Dedifferentiated amniotic fluid mesenchymal stem cell (primary cell): ENCODE measurements around the gene FRMD4B.
A peak's percentile ranks its signal among the peaks of the same experiment; 100 is the strongest.

Experiments
- DNase-seq: peaks from one replicate; pipeline ENCODE4 v3.0.0-alpha.2; 2016; ENCODE audit errors: extremely low spot score

The FRMD4B gene

GRCh38 chr3:69385723-69386555 lies at the start of gene FRMD4B:
Gene FRMD4B, minus strand, starts transcription at chr3:69386088. Its CDS starts 99 bp downstream, at chr3:69385989.
- DNase-seq = peak; percentile 39

- DNase-seq = no peak
Measured at GRCh38 chr3:69433969-69434325, 48.1 kb upstream of the FRMD4B start.

GRCh38 chr3:69433121-69433968 lies 47.5 kb upstream of the FRMD4B start:
- DNase-seq = no peak

- DNase-seq = no peak
Measured at GRCh38 chr3:69428657-69429255, 42.9 kb upstream of the FRMD4B start.

- DNase-seq = no peak
Measured at GRCh38 chr3:69426967-69427304, 41.0 kb upstream of the FRMD4B start.

- no peak for DNase-seq
Measured at GRCh38 chr3:69426291-69426966, 40.5 kb upstream of the FRMD4B start.

- peak; percentile 26 for DNase-seq
Measured at GRCh38 chr3:69425249-69425648, 39.4 kb upstream of the FRMD4B start.

GRCh38 chr3:69423463-69424155 lies 37.7 kb upstream of the FRMD4B start:
- DNase-seq = no peak

- DNase-seq = no peak
Measured at GRCh38 chr3:69422751-69423150, 36.9 kb upstream of the FRMD4B start.

- no peak for DNase-seq
Measured at GRCh38 chr3:69420781-69421520, 35.1 kb upstream of the FRMD4B start.

- no peak for DNase-seq
Measured at GRCh38 chr3:69419276-69419675, 33.4 kb upstream of the FRMD4B start.

GRCh38 chr3:69417541-69418078 lies 31.7 kb upstream of the FRMD4B start:
- no peak for DNase-seq

- no peak for DNase-seq
Measured at GRCh38 chr3:69413551-69414207, 27.8 kb upstream of the FRMD4B start.

GRCh38 chr3:69411346-69411745 lies 25.5 kb upstream of the FRMD4B start:
- DNase-seq = peak; percentile 29

GRCh38 chr3:69410301-69410700 lies 24.4 kb upstream of the FRMD4B start:
- DNase-seq = peak; percentile 65

- no peak for DNase-seq
Measured at GRCh38 chr3:69409831-69410230, 23.9 kb upstream of the FRMD4B start.

- no peak for DNase-seq
Measured at GRCh38 chr3:69409011-69409410, 23.1 kb upstream of the FRMD4B start.

- DNase-seq = no peak
Measured at GRCh38 chr3:69408542-69408941, 22.7 kb upstream of the FRMD4B start.

- no peak for DNase-seq
Measured at GRCh38 chr3:69407908-69408307, 22.0 kb upstream of the FRMD4B start.

- no peak for DNase-seq
Measured at GRCh38 chr3:69406163-69406562, 20.3 kb upstream of the FRMD4B start.
